ENCODE results near the gene EFHC1. TPM values are rescaled to one million over a fixed set of nuclear protein-coding genes. Genes with fewer than 3 reads are reported as not detected.

EFHC1 gene
- total RNA-seq, 4 donors from 2014 or later: 39.4 to 96.5 (median 41.6) TPM

DNA sequence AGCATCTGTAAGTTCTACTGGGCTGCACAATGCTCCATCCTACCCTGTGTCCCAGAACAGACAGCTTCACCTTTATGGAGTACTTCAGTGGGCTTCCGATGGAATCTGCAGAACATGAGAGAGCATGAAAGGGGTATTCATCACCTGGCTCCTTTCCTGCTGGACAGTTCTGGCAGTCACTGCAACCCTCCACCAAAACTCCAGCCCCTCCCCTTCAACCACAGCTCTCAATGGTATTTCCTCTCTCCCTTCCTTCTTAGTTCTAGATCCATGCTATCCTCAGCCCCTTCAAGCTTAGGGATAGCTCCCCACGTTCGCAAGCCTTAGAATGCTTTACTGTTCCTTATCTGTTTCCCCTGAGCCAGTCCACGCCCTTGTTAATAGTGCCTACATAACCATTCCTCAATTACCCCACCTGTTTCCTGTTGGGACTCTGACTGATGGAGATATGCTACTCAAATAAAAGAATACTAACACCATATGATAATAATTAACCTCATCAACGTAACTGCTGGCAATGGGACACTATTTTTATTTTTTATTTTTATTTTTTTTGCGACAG, 130.0 kb downstream of the EFHC1 start:
- no peaks in the 10 kb centered on the region for H3K9me3 ChIP-seq
- no peak for TF ChIP-seq POLR2A (IDR thresholded peaks at IDR 0.05)
- TF ChIP-seq, protein P1, sequence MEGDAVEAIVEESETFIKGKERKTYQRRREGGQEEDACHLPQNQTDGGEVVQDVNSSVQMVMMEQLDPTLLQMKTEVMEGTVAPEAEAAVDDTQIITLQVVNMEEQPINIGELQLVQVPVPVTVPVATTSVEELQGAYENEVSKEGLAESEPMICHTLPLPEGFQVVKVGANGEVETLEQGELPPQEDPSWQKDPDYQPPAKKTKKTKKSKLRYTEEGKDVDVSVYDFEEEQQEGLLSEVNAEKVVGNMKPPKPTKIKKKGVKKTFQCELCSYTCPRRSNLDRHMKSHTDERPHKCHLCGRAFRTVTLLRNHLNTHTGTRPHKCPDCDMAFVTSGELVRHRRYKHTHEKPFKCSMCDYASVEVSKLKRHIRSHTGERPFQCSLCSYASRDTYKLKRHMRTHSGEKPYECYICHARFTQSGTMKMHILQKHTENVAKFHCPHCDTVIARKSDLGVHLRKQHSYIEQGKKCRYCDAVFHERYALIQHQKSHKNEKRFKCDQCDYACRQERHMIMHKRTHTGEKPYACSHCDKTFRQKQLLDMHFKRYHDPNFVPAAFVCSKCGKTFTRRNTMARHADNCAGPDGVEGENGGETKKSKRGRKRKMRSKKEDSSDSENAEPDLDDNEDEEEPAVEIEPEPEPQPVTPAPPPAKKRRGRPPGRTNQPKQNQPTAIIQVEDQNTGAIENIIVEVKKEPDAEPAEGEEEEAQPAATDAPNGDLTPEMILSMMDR (IDR thresholded peaks at IDR 0.05): no peak
- WGBS, 2 donors: 81 to 86% methylated on average over 6 of the region's 6 CpGs
- DNase-seq: no peak
- intact Hi-C loops (cut with DNase I): no loop called here
- H3K27me3 ChIP-seq: no peaks in the 10 kb centered on the region
- peaks cover 39 to 60% of the 10 kb centered on the region in 2 donors for H3K4me1 ChIP-seq
- no peak overlapping the region for H3K4me3 ChIP-seq (replicated peaks in 1 of 3)
- no peaks in the 10 kb centered on the region for H3K36me3 ChIP-seq
- no peak overlapping the region for H3K27ac ChIP-seq

DNA sequence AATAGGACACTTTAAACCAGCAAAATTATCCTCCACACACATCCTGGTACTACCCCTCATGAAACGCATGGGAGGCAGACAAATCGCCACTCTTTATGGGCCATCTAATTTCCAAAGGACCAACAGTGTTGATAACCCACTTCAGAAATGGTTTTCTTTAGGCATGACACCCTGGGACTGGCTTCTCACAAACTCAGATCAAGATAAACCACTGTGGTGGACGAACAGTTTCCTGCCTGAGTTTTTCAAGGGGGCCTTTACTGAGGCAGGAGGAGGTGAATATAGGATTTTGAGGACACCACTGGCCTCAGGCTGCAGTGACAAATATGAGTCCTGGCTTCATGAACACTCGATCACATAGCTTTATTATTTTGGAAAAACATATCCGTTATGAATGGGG, 130.7 kb downstream of the EFHC1 start:
- WGBS, 2 donors: 72 to 79% methylated on average over 5 of the region's 5 CpGs
- no peaks in the 10 kb centered on the region for H3K9me3 ChIP-seq
- peaks cover 47 to 63% of the 10 kb centered on the region in 2 donors for H3K4me1 ChIP-seq

GRCh38 chr6:52551483-52552277, 131.5 kb downstream of the EFHC1 start:
- Histone ChIP-seq H3K9me3 (no peaks in the 10 kb centered on the region), H3K27me3 (no peaks in the 10 kb centered on the region), H3K4me3 (replicated peaks in 1 of 3) (no peak overlapping the region), H3K4me1 (peaks cover 51 to 64% of the 10 kb centered on the region in 2 donors), H3K27ac (peak overlapping the region; percentile 80 to 89 (median 83)), H3K36me3 (no peaks in the 10 kb centered on the region)
- TF ChIP-seq, protein P1 (IDR thresholded peaks at IDR 0.05): no peak
- no peak for TF ChIP-seq POLR2A (IDR thresholded peaks at IDR 0.05)
- intact Hi-C loops (cut with DNase I): no loop called here
- 15 to 16% methylated on average over 11 to 13 of the region's 13 CpGs for WGBS, 2 donors
- DNase-seq: peak; percentile 97 to 98

More for the DNA sequence above, 130.7 kb downstream of the EFHC1 start:
- H3K4me3 ChIP-seq (replicated peaks in 1 of 3): no peak overlapping the region
- H3K36me3 ChIP-seq: no peaks in the 10 kb centered on the region
- no peaks in the 10 kb centered on the region for H3K27me3 ChIP-seq
- TF ChIP-seq, protein P1 (IDR thresholded peaks at IDR 0.05): no peak
- no peak for TF ChIP-seq POLR2A (IDR thresholded peaks at IDR 0.05)
- no peak for DNase-seq
- intact Hi-C loops (cut with DNase I): no loop called here
- peak overlapping the region; percentile 41 to 83 (median 80) for H3K27ac ChIP-seq

DNA sequence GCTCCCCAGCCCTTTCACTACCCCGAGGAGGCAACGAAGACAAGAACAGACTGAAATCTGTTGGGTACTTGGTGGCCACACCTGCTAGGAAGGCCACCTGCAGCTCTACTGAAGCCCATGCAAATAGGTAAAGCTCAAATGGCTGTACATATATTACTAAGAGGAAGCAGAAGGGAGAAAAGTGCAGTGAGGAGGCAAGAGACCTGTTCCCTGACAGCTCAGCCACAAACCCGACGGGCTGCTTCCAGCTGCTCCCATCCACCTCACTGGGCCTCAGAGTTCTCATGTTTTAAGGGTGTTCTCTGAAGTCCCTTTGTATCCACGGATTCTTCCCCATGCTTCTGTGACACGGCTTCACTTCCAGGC, 132.1 kb downstream of the EFHC1 start:
- WGBS, 2 donors: 35 to 54% methylated on average over 6 of the region's 6 CpGs
- peaks cover 50 to 62% of the 10 kb centered on the region in 2 donors for H3K4me1 ChIP-seq
- no peak for TF ChIP-seq POLR2A (IDR thresholded peaks at IDR 0.05)
- TF ChIP-seq, protein P1 (IDR thresholded peaks at IDR 0.05): no peak
- intact Hi-C loops (cut with DNase I): no loop called here
- DNase-seq: peak in 1 of 2 donors; percentile 36
- H3K27me3 ChIP-seq: no peaks in the 10 kb centered on the region
- no peak overlapping the region for H3K4me3 ChIP-seq (replicated peaks in 1 of 3)
- H3K27ac ChIP-seq: peak overlapping the region; percentile 80 to 89 (median 83)
- H3K36me3 ChIP-seq: no peaks in the 10 kb centered on the region
- H3K9me3 ChIP-seq: no peaks in the 10 kb centered on the region

GRCh38 chr6:52553158-52553557, 133.0 kb downstream of the EFHC1 start:
- H3K27ac ChIP-seq: peak overlapping the region; percentile 80 to 89 (median 83)
- TF ChIP-seq, protein P1 (IDR thresholded peaks at IDR 0.05): no peak
- no peak for TF ChIP-seq POLR2A (IDR thresholded peaks at IDR 0.05)
- WGBS, 2 donors: 97 to 100% methylated on average over 1 of the region's 1 CpG
- no peak for DNase-seq
- no peaks in the 10 kb centered on the region for H3K9me3 ChIP-seq
- peaks cover 55 to 65% of the 10 kb centered on the region in 2 donors for H3K4me1 ChIP-seq
- H3K27me3 ChIP-seq: no peaks in the 10 kb centered on the region
- H3K36me3 ChIP-seq: no peaks in the 10 kb centered on the region
- no peak overlapping the region for H3K4me3 ChIP-seq (replicated peaks in 1 of 3)
- intact Hi-C loops (cut with DNase I): no loop called here

Data from thyroid gland (tissue), 4 donors.